Glutamatergic neuron (in vitro differentiated cells): Measurements from ENCODE around the gene COL6A1. TPM values are rescaled to one million over a fixed set of nuclear protein-coding genes. Genes with fewer than 3 reads are reported as not detected.
"Not testable (repeated sequence)": the region's sequence is repeated elsewhere in the genome, so short reads cannot be mapped to it uniquely, and the experiment has no call there.

Experiments
- DNase-seq: peaks from one replicate; pipeline ENCODE4 v3.0.0; 2022
- H3K27ac Mint-ChIP-seq: one replicate; pipeline ENCODE4 v1.8.0; 2020; ENCODE audit warnings: mild to moderate bottlenecking, mixed read lengths, inconsistent platforms; ENCODE audit not compliant: unreplicated experiment
- H3K27me3 Mint-ChIP-seq: one replicate; pipeline ENCODE4 v1.8.0; 2020; ENCODE audit warnings: mild to moderate bottlenecking, moderate library complexity, mixed read lengths, inconsistent platforms; ENCODE audit not compliant: unreplicated experiment
- H3K36me3 Mint-ChIP-seq: one replicate; pipeline ENCODE4 v1.8.0; 2020; ENCODE audit warnings: mild to moderate bottlenecking, mixed read lengths, inconsistent platforms; ENCODE audit not compliant: unreplicated experiment
- H3K4me1 Mint-ChIP-seq: one replicate; pipeline ENCODE4 v1.8.0; 2020; ENCODE audit warnings: mild to moderate bottlenecking, low read depth, mixed read lengths, inconsistent platforms; ENCODE audit not compliant: unreplicated experiment
- H3K4me3 Mint-ChIP-seq: one replicate; pipeline ENCODE4 v1.8.0; 2020; ENCODE audit warnings: mild to moderate bottlenecking, mixed read lengths, inconsistent platforms; ENCODE audit not compliant: unreplicated experiment
- H3K9me3 Mint-ChIP-seq: one replicate; pipeline ENCODE4 v1.8.0; 2020; ENCODE audit warnings: mild to moderate bottlenecking, moderate library complexity, mixed read lengths, inconsistent platforms; ENCODE audit not compliant: unreplicated experiment
- CTCF ChIP-seq: fragments of 200-600 bp; sonication (generic); IDR thresholded peaks from one replicate; pipeline ENCODE4 v1.5.0; 2021; ENCODE audit not compliant: partially characterized antibody, unreplicated experiment
- total RNA-seq: library from RNA; stranded (reverse); fragmentation: NEBNext Ultra II Directional; extraction: Animal tissue kit (Norgen Biotek cat#: 25700); gene quantifications from one replicate; pipeline ENCODE4 v1.2.1, GENCODE V29; 2021; ENCODE audit not compliant: unreplicated experiment

COL6A1 gene
- total RNA-seq, 1 donor from 2014 or later, result 407 TPM

GRCh38 chr21:45954921-45955320 lies 26.6 kb upstream of the COL6A1 start:
- Mint-ChIP-seq H3K27ac (no peak overlapping the region), H3K36me3 (peaks cover 29% of the 10 kb centered on the region), H3K9me3 (peaks cover 8% of the 10 kb centered on the region), H3K4me1 (peaks cover 3% of the 10 kb centered on the region), H3K4me3 (no peak overlapping the region), H3K27me3 (no peaks in the 10 kb centered on the region)
- no peak for DNase-seq
- no peak for TF ChIP-seq CTCF

GRCh38 chr21:45957551-45957950 lies 24.0 kb upstream of the COL6A1 start:
- DNase-seq, result no peak
- Mint-ChIP-seq H3K4me1 (no peaks in the 10 kb centered on the region), H3K27me3 (peaks cover 2% of the 10 kb centered on the region), H3K36me3 (peaks cover 35% of the 10 kb centered on the region), H3K27ac (no peak overlapping the region), H3K9me3 (peaks cover 14% of the 10 kb centered on the region), H3K4me3 (no peak overlapping the region)
- no peak for TF ChIP-seq CTCF

GRCh38 chr21:45957981-45958600 lies 23.5 kb upstream of the COL6A1 start:
- Mint-ChIP-seq H3K4me1 (no peaks in the 10 kb centered on the region), H3K36me3 (peaks cover 29% of the 10 kb centered on the region), H3K27ac (no peak overlapping the region), H3K27me3 (peaks cover 2% of the 10 kb centered on the region), H3K9me3 (peaks cover 14% of the 10 kb centered on the region), H3K4me3 (no peak overlapping the region)
- no peak for TF ChIP-seq CTCF
- no peak for DNase-seq

GRCh38 chr21:45959182-45959581 lies 22.4 kb upstream of the COL6A1 start:
- Mint-ChIP-seq H3K4me1 (no peaks in the 10 kb centered on the region), H3K36me3 (peaks cover 34% of the 10 kb centered on the region), H3K27me3 (peaks cover 2% of the 10 kb centered on the region), H3K4me3 (no peak overlapping the region), H3K9me3 (peaks cover 14% of the 10 kb centered on the region), H3K27ac (no peak overlapping the region)
- DNase-seq, result no peak
- TF ChIP-seq CTCF, result no peak

- DNase-seq, result no peak
- Mint-ChIP-seq H3K27me3 (peaks cover 2% of the 10 kb centered on the region), H3K36me3 (peaks cover 36% of the 10 kb centered on the region), H3K4me3 (no peak overlapping the region), H3K4me1 (no peaks in the 10 kb centered on the region), H3K27ac (no peak overlapping the region), H3K9me3 (peaks cover 16% of the 10 kb centered on the region)
- no peak for TF ChIP-seq CTCF
These were observed 21.7 kb upstream of the COL6A1 start for GRCh38 chr21:45959779-45960390.

GRCh38 chr21:45961408-45961807 lies 20.2 kb upstream of the COL6A1 start:
- H3K9me3 Mint-ChIP-seq, result peaks cover 17% of the 10 kb centered on the region
- H3K27ac Mint-ChIP-seq, H3K4me3 Mint-ChIP-seq, H3K27me3 Mint-ChIP-seq, DNase-seq, H3K4me1 Mint-ChIP-seq: not testable (repeated sequence)
- peaks cover 31% of the 10 kb centered on the region for H3K36me3 Mint-ChIP-seq
